Endothelial cell (in vitro differentiated cells): ENCODE results near the gene CAMSAP1. TPM values are rescaled to one million over a fixed set of nuclear protein-coding genes. Genes with fewer than 3 reads are reported as not detected.
"Not testable (repeated sequence)": the region's sequence is repeated elsewhere in the genome, so short reads cannot be mapped to it uniquely, and the experiment has no call there.

Source experiments
- DNase-seq: peaks from one replicate; pipeline ENCODE4 v3.0.0; 2021; ENCODE audit warnings: low spot score
- H3K27ac Mint-ChIP-seq: one replicate; pipeline ENCODE4 v1.8.0; 2021; ENCODE audit warnings: mixed read lengths, inconsistent platforms; ENCODE audit not compliant: unreplicated experiment
- H3K27me3 Mint-ChIP-seq: one replicate; pipeline ENCODE4 v1.8.0; 2021; ENCODE audit warnings: mild to moderate bottlenecking, moderate library complexity, mixed read lengths, inconsistent platforms; ENCODE audit not compliant: unreplicated experiment
- H3K36me3 Mint-ChIP-seq: one replicate; pipeline ENCODE4 v1.8.0; 2021; ENCODE audit warnings: mild to moderate bottlenecking, low read depth, mixed read lengths, inconsistent platforms; ENCODE audit not compliant: unreplicated experiment
- H3K4me1 Mint-ChIP-seq: one replicate; pipeline ENCODE4 v1.8.0; 2021; ENCODE audit warnings: mild to moderate bottlenecking, mixed read lengths, inconsistent platforms; ENCODE audit not compliant: unreplicated experiment
- H3K4me3 Mint-ChIP-seq: one replicate; pipeline ENCODE4 v1.8.0; 2021; ENCODE audit warnings: mild to moderate bottlenecking, mixed read lengths, inconsistent platforms; ENCODE audit not compliant: unreplicated experiment
- H3K9me3 Mint-ChIP-seq: one replicate; pipeline ENCODE4 v1.8.0; 2021; ENCODE audit warnings: mixed read lengths, inconsistent platforms; ENCODE audit not compliant: unreplicated experiment
- total RNA-seq: library from RNA; stranded (reverse); fragmentation: NEBNext Ultra II Directional; extraction: Animal tissue kit (Norgen Biotek cat#: 25700); gene quantifications from one replicate; pipeline ENCODE4 v1.2.1, GENCODE V29; 2021; ENCODE audit not compliant: unreplicated experiment
- TF ChIP-seq, protein P1 (sequence below): fragments of 200-600 bp; sonication (generic); IDR thresholded peaks from one replicate; pipeline ENCODE4 v1.5.0; 2021; ENCODE audit warnings: antibody characterized with exemption; ENCODE audit not compliant: unreplicated experiment

Gene CAMSAP1
- total RNA-seq, 1 donor from 2014 or later = 44.7 TPM

DNA sequence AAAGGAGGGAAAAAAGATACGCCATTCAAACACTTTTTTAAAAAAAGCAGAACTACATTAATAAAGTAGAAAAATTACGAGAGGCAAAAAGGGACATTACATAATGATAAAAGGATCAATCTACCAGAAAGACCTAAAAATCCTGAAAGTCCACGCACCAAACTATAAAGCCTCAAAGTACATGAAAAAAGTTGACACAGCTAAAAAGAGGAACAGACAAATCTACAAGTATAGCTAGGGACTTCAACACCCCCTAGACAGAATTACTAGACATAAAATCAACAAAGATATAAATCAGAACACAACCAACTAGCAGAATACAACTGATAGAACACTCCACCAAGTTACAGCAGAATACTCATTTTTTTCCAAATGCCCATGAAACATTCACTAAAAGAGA, 11.1 kb downstream of the CAMSAP1 start:
- Mint-ChIP-seq H3K4me1 (peaks cover 29% of the 10 kb centered on the region), H3K4me3 (no peak overlapping the region), H3K27ac (no peak overlapping the region), H3K36me3 (peaks cover 26% of the 10 kb centered on the region), H3K9me3 (no peaks in the 10 kb centered on the region), H3K27me3 (peaks cover 2% of the 10 kb centered on the region)
- no peak for DNase-seq
- TF ChIP-seq, protein P1, sequence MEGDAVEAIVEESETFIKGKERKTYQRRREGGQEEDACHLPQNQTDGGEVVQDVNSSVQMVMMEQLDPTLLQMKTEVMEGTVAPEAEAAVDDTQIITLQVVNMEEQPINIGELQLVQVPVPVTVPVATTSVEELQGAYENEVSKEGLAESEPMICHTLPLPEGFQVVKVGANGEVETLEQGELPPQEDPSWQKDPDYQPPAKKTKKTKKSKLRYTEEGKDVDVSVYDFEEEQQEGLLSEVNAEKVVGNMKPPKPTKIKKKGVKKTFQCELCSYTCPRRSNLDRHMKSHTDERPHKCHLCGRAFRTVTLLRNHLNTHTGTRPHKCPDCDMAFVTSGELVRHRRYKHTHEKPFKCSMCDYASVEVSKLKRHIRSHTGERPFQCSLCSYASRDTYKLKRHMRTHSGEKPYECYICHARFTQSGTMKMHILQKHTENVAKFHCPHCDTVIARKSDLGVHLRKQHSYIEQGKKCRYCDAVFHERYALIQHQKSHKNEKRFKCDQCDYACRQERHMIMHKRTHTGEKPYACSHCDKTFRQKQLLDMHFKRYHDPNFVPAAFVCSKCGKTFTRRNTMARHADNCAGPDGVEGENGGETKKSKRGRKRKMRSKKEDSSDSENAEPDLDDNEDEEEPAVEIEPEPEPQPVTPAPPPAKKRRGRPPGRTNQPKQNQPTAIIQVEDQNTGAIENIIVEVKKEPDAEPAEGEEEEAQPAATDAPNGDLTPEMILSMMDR = no peak

DNA sequence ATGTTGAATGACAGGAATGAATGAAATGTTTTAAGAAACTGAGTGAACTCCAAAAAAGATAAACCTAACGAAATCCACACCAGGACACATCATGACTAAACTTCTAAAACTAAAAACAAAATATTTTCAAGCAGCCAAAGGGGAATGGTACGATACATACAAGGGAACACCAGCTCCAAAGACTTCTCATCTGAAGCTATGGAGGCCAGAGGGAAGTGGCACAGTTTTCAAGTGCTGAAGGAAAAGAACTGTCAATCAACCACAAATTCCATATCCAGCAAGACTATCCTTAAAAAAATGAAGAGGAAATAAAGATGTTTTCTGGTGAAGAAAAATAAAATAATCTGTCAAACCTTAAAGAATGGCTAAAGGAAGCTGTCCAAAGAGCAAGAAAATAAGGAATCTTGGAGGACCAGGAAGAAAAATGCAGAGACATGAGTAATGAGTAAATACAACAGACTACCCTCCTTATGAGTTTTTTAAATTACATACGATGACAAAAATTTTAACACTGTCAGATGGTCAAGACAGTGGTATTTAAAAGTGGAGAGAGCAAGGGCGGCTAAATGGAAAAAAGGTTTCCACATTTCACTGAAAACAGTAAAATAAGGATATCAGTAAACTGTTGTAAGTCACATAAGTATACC, 12.0 kb downstream of the CAMSAP1 start:
- Mint-ChIP-seq H3K4me1 (peaks cover 37% of the 10 kb centered on the region), H3K9me3 (no peaks in the 10 kb centered on the region), H3K27me3 (peaks cover 2% of the 10 kb centered on the region), H3K4me3 (no peak overlapping the region), H3K27ac (no peak overlapping the region), H3K36me3 (peaks cover 26% of the 10 kb centered on the region)
- no peak for DNase-seq
- TF ChIP-seq, protein P1 = no peak

DNA sequence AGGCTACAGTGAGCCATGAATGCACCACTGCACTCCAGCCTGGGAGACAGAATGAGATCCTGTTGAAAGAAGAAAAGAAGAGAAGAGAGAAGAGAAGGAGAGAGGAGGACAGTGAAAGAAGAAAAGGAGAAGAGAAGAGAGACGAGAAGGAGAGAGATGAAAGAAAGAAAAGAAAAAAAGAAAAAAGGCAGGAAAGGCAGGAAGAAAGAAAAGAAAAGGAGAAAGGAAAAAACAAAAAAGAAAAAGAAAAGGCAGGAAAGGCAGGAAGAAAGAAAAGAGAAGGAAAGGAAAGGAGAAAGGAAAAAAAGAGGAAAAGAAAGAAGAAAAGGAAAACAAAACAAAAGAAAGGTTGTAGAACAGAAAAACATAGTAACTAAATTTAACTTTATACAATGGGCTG, 14.2 kb downstream of the CAMSAP1 start:
- H3K4me1 Mint-ChIP-seq = peaks cover 39% of the 10 kb centered on the region
- DNase-seq = no peak
- TF ChIP-seq, protein P1 = no peak

DNA sequence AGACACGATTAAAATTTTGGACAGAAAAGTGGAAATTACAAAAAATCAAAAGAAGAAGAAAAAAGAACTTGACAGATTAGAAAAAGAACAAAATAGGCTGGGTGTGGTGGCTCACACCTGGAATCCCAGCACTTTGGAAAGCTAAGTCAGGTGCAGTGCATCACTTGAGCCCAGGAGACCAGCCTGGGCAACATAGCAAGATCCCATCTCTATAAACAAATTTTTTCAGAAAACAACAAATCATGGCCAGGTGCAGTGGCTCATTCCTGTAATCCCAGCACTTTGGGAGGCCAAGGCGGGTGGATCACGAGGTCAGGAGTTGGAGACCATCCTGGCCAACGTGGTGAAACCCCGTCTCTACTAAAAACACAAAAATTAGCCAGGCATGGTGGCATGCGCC, 15.0 kb downstream of the CAMSAP1 start:
- Mint-ChIP-seq H3K36me3 (peaks cover 10% of the 10 kb centered on the region), H3K4me1 (peaks cover 45% of the 10 kb centered on the region)
- H3K27me3 Mint-ChIP-seq, H3K4me3 Mint-ChIP-seq, H3K27ac Mint-ChIP-seq, H3K9me3 Mint-ChIP-seq, DNase-seq: not testable (repeated sequence)

More for the DNA sequence above, 14.2 kb downstream of the CAMSAP1 start:
- Mint-ChIP-seq H3K27ac (peak overlapping the region; percentile 72), H3K36me3 (peaks cover 10% of the 10 kb centered on the region), H3K27me3 (peaks cover 2% of the 10 kb centered on the region), H3K9me3 (no peaks in the 10 kb centered on the region), H3K4me3 (peak overlapping the region; percentile 35)

DNA sequence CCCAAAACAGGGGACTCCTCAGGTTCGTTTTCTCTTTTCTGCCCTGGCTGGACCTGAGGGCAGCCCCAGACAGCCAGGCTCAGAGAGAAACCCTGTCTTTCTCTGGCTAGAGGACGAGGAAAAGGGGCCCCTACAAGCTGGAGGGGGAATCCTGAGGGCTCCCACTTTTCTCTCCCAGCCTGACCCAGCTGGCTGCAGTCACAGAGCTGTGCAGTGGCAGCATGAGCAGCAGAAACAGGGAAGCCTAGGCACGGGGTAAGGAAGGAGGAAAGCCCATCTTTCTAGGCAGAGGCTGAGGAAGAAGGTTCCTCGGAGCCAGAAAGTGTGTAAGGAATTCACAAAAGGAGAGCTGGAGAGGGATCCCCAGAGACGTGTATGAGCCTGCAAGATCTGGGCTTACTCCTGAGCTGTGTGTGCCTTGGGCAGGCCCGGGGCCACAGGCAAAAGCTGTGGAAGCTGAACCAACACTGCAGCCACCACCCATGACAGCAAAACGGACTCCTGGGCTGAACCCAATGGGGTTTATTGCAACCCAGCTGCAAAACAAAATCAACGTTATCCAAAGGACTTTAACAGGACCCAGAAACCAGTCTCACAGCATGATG, 16.2 kb downstream of the CAMSAP1 start:
- peaks cover 8% of the 10 kb centered on the region for H3K27me3 Mint-ChIP-seq
- H3K9me3 Mint-ChIP-seq = no peaks in the 10 kb centered on the region
- no peak overlapping the region for H3K4me3 Mint-ChIP-seq
- H3K27ac Mint-ChIP-seq = no peak overlapping the region
- peaks cover 15% of the 10 kb centered on the region for H3K36me3 Mint-ChIP-seq
- H3K4me1 Mint-ChIP-seq = peaks cover 57% of the 10 kb centered on the region
- TF ChIP-seq, protein P1 = no peak
- DNase-seq = no peak
